Panc1 (cell line): Measurements from ENCODE around the gene CTNND2. TPM values are rescaled to one million over a fixed set of nuclear protein-coding genes. Genes with fewer than 3 reads are reported as not detected.

Source experiments
- ATAC-seq: fragments of 200-7000 bp; cut with Tn5 transposase; 2 replicates; pipeline ENCODE4 v1.9.1; 2020; ENCODE audit warnings: mild to moderate bottlenecking, moderate library complexity
- BruUV-seq: library from RNA; stranded (reverse); fragments of 400-500 nt; replicated peaks from 2 replicates; lab custom pipeline; 2021; lab: Mats Ljungman, UMichigan
- CTCF ChIA-PET: fragments of 300-600 bp; sonication (Branson Sonifier 250); formaldehyde crosslinking; loops from one replicate; lab custom pipeline; 2022; ENCODE audit warnings: antibody characterized with exemption; lab: Charles Lee
- POLR2A ChIA-PET: fragments of 300-600 bp; sonication (Branson Sonifier 250); formaldehyde crosslinking; loops from one replicate; lab custom pipeline; 2022; ENCODE audit warnings: antibody characterized with exemption; lab: Charles Lee
- DNase-seq: peaks from one replicate; pipeline ENCODE4 v3.0.0-alpha.2; 2010; ENCODE audit warnings: low read depth, low spot score
- H3K27ac ChIP-seq: 2 replicates; pipeline ENCODE4 v1.5.1; 2011; ENCODE audit warnings: mild to moderate bottlenecking, low read length, inconsistent platforms
- H3K27me3 ChIP-seq: fragments of 200-500 bp; sonication (Bioruptor generic); 2 replicates; pipeline ENCODE4 v1.6.0; 2014; ENCODE audit warnings: low read length, inconsistent platforms; ENCODE audit not compliant: control insufficient read depth, insufficient read depth
- H3K36me3 ChIP-seq: fragments of 200-500 bp; sonication (Bioruptor generic); 2 replicates; pipeline ENCODE4 v1.5.1; 2014; ENCODE audit warnings: inconsistent platforms, mild to moderate bottlenecking, low read length, moderate library complexity; ENCODE audit not compliant: control insufficient read depth, insufficient read depth
- H3K4me1 ChIP-seq: 2 replicates; pipeline ENCODE4 v1.5.1; 2011; ENCODE audit warnings: inconsistent platforms, mild to moderate bottlenecking, low read length, moderate library complexity; ENCODE audit not compliant: control insufficient read depth, insufficient read depth
- H3K4me3 ChIP-seq, 2 experiments: 2 replicates each; pipeline ENCODE4 v1.5.1; 2011 to 2012; ENCODE audit warnings: low read depth in 2 of 2, low read length in 2 of 2, mild to moderate bottlenecking in 2 of 2, inconsistent platforms in 1 of 2, moderate library complexity in 1 of 2
- H3K9me3 ChIP-seq: fragments of 200-500 bp; sonication (Bioruptor generic); 2 replicates; pipeline ENCODE4 v1.5.1; 2014; ENCODE audit warnings: low read depth, mild to moderate bottlenecking, inconsistent platforms, low read length, moderate library complexity; ENCODE audit not compliant: control insufficient read depth, insufficient read depth
- CTCF ChIP-seq: fragments of 450-650 bp; IDR thresholded peaks from 2 replicates; pipeline ENCODE4 v1.5.1; 2017; ENCODE audit warnings: mild to moderate bottlenecking
- POLR2AphosphoS5 ChIP-seq: IDR thresholded peaks from 2 replicates; pipeline ENCODE4 v1.6.1; 2012; ENCODE audit warnings: mild to moderate bottlenecking, low read depth, low read length, moderate library complexity
- REST ChIP-seq, 2 experiments: IDR thresholded peaks; 2 replicates each; pipeline ENCODE4 v1.6.1; 2011 to 2012; ENCODE audit warnings: low read depth in 2 of 2, control low read depth in 1 of 2, low read length in 1 of 2, mild to moderate bottlenecking in 1 of 2, moderate library complexity in 1 of 2; ENCODE audit not compliant: insufficient read depth in 1 of 2
- SIN3A ChIP-seq: IDR thresholded peaks from 2 replicates; pipeline ENCODE4 v1.6.1; 2012; ENCODE audit warnings: low read depth, mild to moderate bottlenecking, low read length, moderate library complexity, borderline replicate concordance; ENCODE audit not compliant: insufficient read depth
- TCF7L2 ChIP-seq: IDR thresholded peaks from 2 replicates; pipeline ENCODE4 v1.6.1; 2011; ENCODE audit warnings: mild to moderate bottlenecking, low read depth, low read length, inconsistent platforms
- in situ Hi-C: cut with HindIII; loops from 2 replicates; pipeline ENCODE4 v1.10.0; 2016; ENCODE audit warnings: low sequenced_read_pairs, low pct_unique_long_range_greater_than_20kb
- intact Hi-C: fragments of 100-400 bp; cut with micrococcal nuclease; formaldehyde crosslinking; loops from one replicate; pipeline ENCODE4 v1.10.0; 2022; ENCODE audit not compliant: unreplicated experiment
- total RNA-seq: library from RNA; stranded (reverse); gene quantifications from one replicate; pipeline ENCODE4 v1.2.1, GENCODE V29; 2021; ENCODE audit not compliant: unreplicated experiment

Gene CTNND2
- total RNA-seq, 1 experiment from 2014 or later: 1.0 TPM

- BruUV-seq: no TSS peak
- no peak overlapping the region for H3K27ac ChIP-seq
- no peak for ATAC-seq
- CTCF ChIA-PET: no interaction called here
- in situ Hi-C loops: no loop called here
- H3K9me3 ChIP-seq: no peaks in the 10 kb centered on the region
- POLR2A ChIA-PET: no interaction called here
- no peaks in the 10 kb centered on the region for H3K4me1 ChIP-seq
- no peak for DNase-seq
- H3K36me3 ChIP-seq: no peaks in the 10 kb centered on the region
- H3K4me3 ChIP-seq: no peak overlapping the region
- TF ChIP-seq TCF7L2: no peak
- no peak for TF ChIP-seq SIN3A
- TF ChIP-seq REST (IDR thresholded peaks at IDR 0.05; ENCODE audit: insufficient read depth in 1 of 2, low read depth in 2 of 2, low read length in 1 of 2): no peak
- TF ChIP-seq CTCF: no peak
- no peak for TF ChIP-seq POLR2AphosphoS5
- H3K27me3 ChIP-seq: peaks cover 30% of the 10 kb centered on the region
- intact Hi-C loops: no loop called here
These were observed 890.5 kb downstream of the CTNND2 start for GRCh38 chr5:11013793-11014192.

DNA sequence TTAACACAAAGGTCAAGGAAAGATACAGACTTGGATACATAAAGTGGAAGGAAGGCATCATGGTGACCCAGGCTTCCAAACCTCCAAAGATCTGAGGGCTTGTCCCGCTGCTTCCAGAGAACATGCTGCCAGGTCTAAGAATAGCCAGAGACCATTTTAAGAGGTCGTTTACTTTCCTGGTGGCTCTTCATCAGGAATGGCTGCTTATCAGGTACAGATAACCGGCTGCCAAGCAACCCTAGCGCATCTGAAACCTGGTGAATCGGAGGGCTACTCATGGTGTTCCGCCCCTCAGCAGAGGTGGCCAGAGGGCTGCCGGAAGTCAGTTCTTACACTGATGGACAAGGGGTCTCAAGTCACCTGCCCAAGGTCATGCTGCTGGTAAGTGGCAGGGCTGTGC, 892.0 kb downstream of the CTNND2 start:
- H3K27ac ChIP-seq: no peak overlapping the region
- POLR2A ChIA-PET: no interaction called here
- intact Hi-C loops (no loop called here), in situ Hi-C loops (no loop called here)
- BruUV-seq: no TSS peak
- no peaks in the 10 kb centered on the region for H3K9me3 ChIP-seq
- DNase-seq: no peak
- H3K36me3 ChIP-seq: no peaks in the 10 kb centered on the region
- TF ChIP-seq CTCF (no peak), SIN3A (no peak), TCF7L2 (no peak), POLR2AphosphoS5 (no peak), REST (IDR thresholded peaks at IDR 0.05; ENCODE audit: insufficient read depth in 1 of 2, low read depth in 2 of 2, low read length in 1 of 2) (no peak)
- no peaks in the 10 kb centered on the region for H3K4me1 ChIP-seq
- CTCF ChIA-PET: no interaction called here
- no peak for ATAC-seq
- peaks cover 30% of the 10 kb centered on the region for H3K27me3 ChIP-seq
- H3K4me3 ChIP-seq: no peak overlapping the region
